Keratinocyte (primary cell): ENCODE data around the gene ADIPOR1. TPM values are rescaled to one million over a fixed set of nuclear protein-coding genes. Genes with fewer than 3 reads are reported as not detected.

Experiments used
- DNase-seq: peaks from one replicate; pipeline ENCODE4 v3.0.0-alpha.2; 2011; ENCODE audit warnings: low read depth, missing footprints, low spot score
- FAIRE-seq: peaks from 2 replicates; lab custom pipeline; 2011; peaks lifted over from hg19 to GRCh38; lab: Jason Lieb, UNC
- H2AFZ ChIP-seq: 2 replicates; pipeline ENCODE4 v1.6.0; 2012; ENCODE audit warnings: low read length, control low read depth, inconsistent platforms; ENCODE audit not compliant: control insufficient read depth
- H3K27ac ChIP-seq: 2 replicates; pipeline ENCODE4 v1.5.1; 2011; ENCODE audit warnings: low read length; ENCODE audit not compliant: control insufficient read depth, insufficient read depth
- H3K27me3 ChIP-seq: 3 replicates; pipeline ENCODE4 v1.6.0; 2011; ENCODE audit warnings: low read length; ENCODE audit not compliant: control insufficient read depth, insufficient read depth; ENCODE audit errors: extremely low read depth
- H3K36me3 ChIP-seq, 2 experiments: 2 replicates in 1 of 2; 3 replicates in 1 of 2; pipeline ENCODE4 v1.5.1; 2011; ENCODE audit warnings: low read length in 2 of 2, mild to moderate bottlenecking in 1 of 2; ENCODE audit not compliant: control insufficient read depth in 2 of 2, insufficient read depth in 2 of 2; ENCODE audit errors: extremely low read depth in 1 of 2
- H3K4me1 ChIP-seq: 3 replicates; pipeline ENCODE4 v1.5.1; 2011; ENCODE audit warnings: low read length; ENCODE audit not compliant: control insufficient read depth, insufficient read depth; ENCODE audit errors: extremely low read depth
- H3K4me2 ChIP-seq: 3 replicates; pipeline ENCODE4 v1.6.0; 2011; ENCODE audit warnings: low read depth, low read length; ENCODE audit not compliant: control insufficient read depth, insufficient read depth; ENCODE audit errors: extremely low read depth
- H3K4me3 ChIP-seq, 3 experiments: fragments of 200-600 bp in 1 of 3; sonication (generic) in 1 of 3; 2 replicates in 2 of 3; 3 replicates in 1 of 3; pipeline ENCODE4 v1.5.1; 2011 to 2016; ENCODE audit warnings: low read length in 3 of 3, mild to moderate bottlenecking in 3 of 3, control low read depth in 2 of 3, inconsistent platforms in 1 of 3, low read depth in 1 of 3, mixed read lengths in 1 of 3, mixed run types in 1 of 3, moderate library complexity in 1 of 3; ENCODE audit not compliant: control insufficient read depth in 2 of 3, insufficient read depth in 2 of 3; ENCODE audit errors: extremely low read depth in 1 of 3
- H3K79me2 ChIP-seq: 2 replicates; pipeline ENCODE4 v1.6.0; 2012; ENCODE audit warnings: low read length; ENCODE audit not compliant: control insufficient read depth, insufficient read depth
- H3K9ac ChIP-seq: 3 replicates; pipeline ENCODE4 v1.6.0; 2011; ENCODE audit warnings: low read length; ENCODE audit not compliant: control insufficient read depth, insufficient read depth; ENCODE audit errors: extremely low read depth
- H3K9me1 ChIP-seq: 3 replicates; pipeline ENCODE4 v1.6.0; 2011; ENCODE audit warnings: low read length; ENCODE audit not compliant: control insufficient read depth, insufficient read depth; ENCODE audit errors: extremely low read depth
- H3K9me3 ChIP-seq: 2 replicates; pipeline ENCODE4 v1.5.1; 2012; ENCODE audit warnings: low read depth, low read length; ENCODE audit not compliant: control insufficient read depth
- H4K20me1 ChIP-seq: 3 replicates; pipeline ENCODE4 v1.6.0; 2011; ENCODE audit warnings: low read length; ENCODE audit not compliant: control insufficient read depth, insufficient read depth; ENCODE audit errors: extremely low read depth
- EZH2 ChIP-seq: IDR thresholded peaks from one replicate; pipeline ENCODE4 v1.6.1; 2012; ENCODE audit warnings: inconsistent platforms, mild to moderate bottlenecking, low read length, moderate library complexity
- dilution Hi-C: fragments of 300-500 bp; cut with MboI; formaldehyde crosslinking; loops from one replicate; pipeline ENCODE4 v1.7.0; 2020; ENCODE audit warnings: low sequenced_read_pairs; ENCODE audit not compliant: extremely low pct_ligation_motif_present
- polyA plus RNA-seq, 5 experiments: library from polyadenylated mRNA; depleted of rRNA in 3 of 5; stranded (reverse) in 3 of 5; stranded (forward) in 1 of 5; unstranded in 1 of 5; fragments of >200 nt; gene quantifications; 1 replicate in 1 of 5; 2 replicates in 3 of 5; 3 replicates in 1 of 5; pipeline versions ENCODE4 v1.2.1 to v1.2.3, GENCODE V29; 2011 to 2012; ENCODE audit warnings: missing spikeins in 2 of 5, low read depth in 1 of 5, low replicate concordance in 1 of 5
- TF ChIP-seq, protein P1 (sequence below), 3 experiments: IDR thresholded peaks in 1 of 3; conservative IDR thresholded peaks in 1 of 3; optimal IDR thresholded peaks in 1 of 3; 2 replicates in 2 of 3; 3 replicates in 1 of 3; pipeline versions ENCODE3 to v1.5.1; 2011; ENCODE audit warnings: low read length in 3 of 3, mild to moderate bottlenecking in 3 of 3, moderate library complexity in 2 of 3, control low read depth in 1 of 3, inconsistent platforms in 1 of 3; ENCODE audit not compliant: insufficient read depth in 2 of 3; ENCODE audit errors: extremely low read depth in 1 of 3

Gene ADIPOR1
- polyA plus RNA-seq, 1 donor (not counting 4 experiments of a cell fraction or from before 2014, with no cell fraction given) = 260 TPM

DNA sequence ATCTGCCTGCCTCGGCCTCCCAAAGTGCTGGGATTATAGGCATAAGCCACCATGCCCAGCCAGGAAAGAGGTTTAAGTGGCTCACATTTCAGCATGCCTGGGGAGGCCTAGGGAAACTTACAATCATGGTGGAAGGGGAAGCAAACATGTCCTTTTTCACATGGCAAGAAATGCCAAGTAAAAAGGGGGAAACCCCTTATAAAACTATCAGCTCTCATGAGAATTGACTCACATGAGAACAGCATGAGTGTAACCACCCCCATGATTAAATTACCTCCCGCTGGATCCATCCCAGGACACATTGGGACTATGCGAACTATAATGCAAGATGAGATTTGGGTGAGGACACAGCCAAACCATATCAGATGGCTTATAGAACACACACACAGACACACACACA, 22.3 kb downstream of the ADIPOR1 start:
- Histone ChIP-seq H4K20me1 (no peaks in the 10 kb centered on the region), H3K4me1 (peaks cover 16% of the 10 kb centered on the region), H3K36me3 (peaks cover 0 to 3% of the 10 kb centered on the region in 2 experiments), H3K27me3 (no peaks in the 10 kb centered on the region), H3K4me2 (no peak overlapping the region), H3K9ac (no peak overlapping the region), H3K27ac (no peak overlapping the region), H3K4me3 (no peak overlapping the region), H3K9me1 (no peaks in the 10 kb centered on the region), H3K9me3 (no peaks in the 10 kb centered on the region), H2AFZ (no peak overlapping the region), H3K79me2 (no peaks in the 10 kb centered on the region)
- dilution Hi-C loops = no loop called here
- no peak for DNase-seq
- FAIRE-seq = no peak
- TF ChIP-seq EZH2 = no peak
- TF ChIP-seq, protein P1, sequence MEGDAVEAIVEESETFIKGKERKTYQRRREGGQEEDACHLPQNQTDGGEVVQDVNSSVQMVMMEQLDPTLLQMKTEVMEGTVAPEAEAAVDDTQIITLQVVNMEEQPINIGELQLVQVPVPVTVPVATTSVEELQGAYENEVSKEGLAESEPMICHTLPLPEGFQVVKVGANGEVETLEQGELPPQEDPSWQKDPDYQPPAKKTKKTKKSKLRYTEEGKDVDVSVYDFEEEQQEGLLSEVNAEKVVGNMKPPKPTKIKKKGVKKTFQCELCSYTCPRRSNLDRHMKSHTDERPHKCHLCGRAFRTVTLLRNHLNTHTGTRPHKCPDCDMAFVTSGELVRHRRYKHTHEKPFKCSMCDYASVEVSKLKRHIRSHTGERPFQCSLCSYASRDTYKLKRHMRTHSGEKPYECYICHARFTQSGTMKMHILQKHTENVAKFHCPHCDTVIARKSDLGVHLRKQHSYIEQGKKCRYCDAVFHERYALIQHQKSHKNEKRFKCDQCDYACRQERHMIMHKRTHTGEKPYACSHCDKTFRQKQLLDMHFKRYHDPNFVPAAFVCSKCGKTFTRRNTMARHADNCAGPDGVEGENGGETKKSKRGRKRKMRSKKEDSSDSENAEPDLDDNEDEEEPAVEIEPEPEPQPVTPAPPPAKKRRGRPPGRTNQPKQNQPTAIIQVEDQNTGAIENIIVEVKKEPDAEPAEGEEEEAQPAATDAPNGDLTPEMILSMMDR (optimal IDR thresholded peaks at IDR 0.05 in 1 of 3, IDR thresholded peaks at IDR 0.05 in 1 of 3, conservative IDR thresholded peaks at IDR 0.05 in 1 of 3; ENCODE audit: extremely low read depth in 1 of 3, insufficient read depth in 2 of 3, low read length in 3 of 3) = no peak

DNA sequence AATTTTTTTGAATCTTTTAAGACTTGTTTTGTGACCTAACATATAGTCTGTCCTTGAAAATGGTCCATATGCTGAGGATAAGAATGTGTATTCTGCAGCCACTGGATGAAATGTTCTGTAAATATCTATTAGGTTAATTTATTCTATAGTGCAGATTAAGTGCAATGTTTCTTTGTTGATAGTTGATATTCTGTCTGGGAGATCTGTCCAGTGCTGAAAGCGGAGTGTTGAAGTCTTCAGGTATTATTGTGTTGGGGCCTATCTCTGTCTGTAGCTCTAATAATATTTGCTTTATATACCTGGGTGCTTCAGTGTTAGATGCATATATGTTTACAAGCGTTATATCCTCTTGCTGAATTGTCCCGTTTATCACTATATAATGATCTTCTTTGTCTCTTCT, 23.4 kb downstream of the ADIPOR1 start:
- Histone ChIP-seq H3K79me2 (no peaks in the 10 kb centered on the region), H3K36me3 (peaks cover 0 to 2% of the 10 kb centered on the region in 2 experiments), H3K27ac (no peak overlapping the region), H3K4me1 (peaks cover 15% of the 10 kb centered on the region), H3K27me3 (no peaks in the 10 kb centered on the region), H2AFZ (no peak overlapping the region), H4K20me1 (no peaks in the 10 kb centered on the region), H3K9me3 (no peaks in the 10 kb centered on the region), H3K9ac (no peak overlapping the region), H3K4me2 (no peak overlapping the region), H3K4me3 (no peak overlapping the region), H3K9me1 (no peaks in the 10 kb centered on the region)
- FAIRE-seq = no peak
- TF ChIP-seq, protein P1 (optimal IDR thresholded peaks at IDR 0.05 in 1 of 3, IDR thresholded peaks at IDR 0.05 in 1 of 3, conservative IDR thresholded peaks at IDR 0.05 in 1 of 3; ENCODE audit: extremely low read depth in 1 of 3, insufficient read depth in 2 of 3, low read length in 3 of 3) = no peak
- no peak for TF ChIP-seq EZH2
- DNase-seq = no peak
- dilution Hi-C loops = no loop called here
